Activated T-cell treated with anti-CD3 and anti-CD28 coated beads, Interleukin-2, amount 50 U/mL, for 4 hours (primary cell): ENCODE data around the gene ZFHX3. TPM values are rescaled to one million over a fixed set of nuclear protein-coding genes. Genes with fewer than 3 reads are reported as not detected.

Experiments
- ATAC-seq, 2 donors: fragments of 200-7000 bp; cut with Tn5 transposase; one replicate each; pipeline ENCODE4 v1.10.0; 2021
- DNase-seq: peaks from one replicate; pipeline ENCODE4 v3.0.0-alpha.2; 2020
- H3K27me3 Mint-ChIP-seq: one replicate; pipeline ENCODE4 v1.8.0; 2021; ENCODE audit warnings: low read depth, mixed read lengths
- H3K36me3 Mint-ChIP-seq: one replicate; pipeline ENCODE4 v1.8.0; 2022; ENCODE audit warnings: mixed read lengths; ENCODE audit not compliant: insufficient read depth
- H3K4me1 Mint-ChIP-seq: one replicate; pipeline ENCODE4 v1.8.0; 2021; ENCODE audit warnings: low read depth, mixed read lengths
- H3K4me3 Mint-ChIP-seq: one replicate; pipeline ENCODE4 v1.8.0; 2021; ENCODE audit warnings: mild to moderate bottlenecking, moderate library complexity, mixed read lengths
- H3K9me3 Mint-ChIP-seq: one replicate; pipeline ENCODE4 v1.8.0; 2021; ENCODE audit warnings: mixed read lengths
- total RNA-seq, 3 donors: library from RNA; stranded (reverse); gene quantifications; one replicate each; pipeline ENCODE4 v1.2.1, GENCODE V29; 2021

The ZFHX3 gene
- total RNA-seq, 3 donors from 2014 or later: 0.29 to 2.5 (median 0.86) TPM

- Mint-ChIP-seq H3K27me3 (no peaks in the 10 kb centered on the region), H3K9me3 (no peaks in the 10 kb centered on the region), H3K36me3 (no peaks in the 10 kb centered on the region), H3K4me1 (no peaks in the 10 kb centered on the region), H3K4me3 (no peak overlapping the region)
- no peak for DNase-seq
- ATAC-seq: no peak
Observed at GRCh38 chr16:72833482-72833881, 214.4 kb downstream of the ZFHX3 start.

- Mint-ChIP-seq H3K36me3 (no peaks in the 10 kb centered on the region), H3K27me3 (no peaks in the 10 kb centered on the region), H3K9me3 (no peaks in the 10 kb centered on the region), H3K4me1 (no peaks in the 10 kb centered on the region), H3K4me3 (no peak overlapping the region)
- ATAC-seq (peak; percentile 43 to 60), DNase-seq (peak; percentile 50)
Observed at GRCh38 chr16:72832621-72833248, 215.2 kb downstream of the ZFHX3 start.

- ATAC-seq (no peak), DNase-seq (no peak)
- Mint-ChIP-seq H3K4me3 (no peak overlapping the region), H3K9me3 (no peaks in the 10 kb centered on the region), H3K27me3 (no peaks in the 10 kb centered on the region), H3K4me1 (no peaks in the 10 kb centered on the region), H3K36me3 (no peaks in the 10 kb centered on the region)
Observed at GRCh38 chr16:72829846-72830775, 217.8 kb downstream of the ZFHX3 start.

GRCh38 chr16:72827866-72828265 lies 220.1 kb downstream of the ZFHX3 start:
- Mint-ChIP-seq H3K4me1 (no peaks in the 10 kb centered on the region), H3K36me3 (no peaks in the 10 kb centered on the region), H3K27me3 (no peaks in the 10 kb centered on the region), H3K9me3 (no peaks in the 10 kb centered on the region), H3K4me3 (no peak overlapping the region)
- ATAC-seq (no peak), DNase-seq (no peak)

- ATAC-seq: no peak
- DNase-seq: no peak
- no peaks in the 10 kb centered on the region for H3K27me3 Mint-ChIP-seq
- H3K9me3 Mint-ChIP-seq: no peaks in the 10 kb centered on the region
- no peaks in the 10 kb centered on the region for H3K36me3 Mint-ChIP-seq
- H3K4me1 Mint-ChIP-seq: no peaks in the 10 kb centered on the region
- no peak overlapping the region for H3K4me3 Mint-ChIP-seq
Observed at GRCh38 chr16:72825912-72826621, 221.9 kb downstream of the ZFHX3 start.

GRCh38 chr16:72824761-72825160 lies 223.2 kb downstream of the ZFHX3 start:
- DNase-seq: no peak
- Mint-ChIP-seq H3K27me3 (no peaks in the 10 kb centered on the region), H3K36me3 (no peaks in the 10 kb centered on the region), H3K4me1 (no peaks in the 10 kb centered on the region), H3K4me3 (no peak overlapping the region), H3K9me3 (no peaks in the 10 kb centered on the region)
- no peak for ATAC-seq

GRCh38 chr16:72824027-72824426 lies 223.9 kb downstream of the ZFHX3 start:
- Mint-ChIP-seq H3K9me3 (no peaks in the 10 kb centered on the region), H3K36me3 (no peaks in the 10 kb centered on the region), H3K27me3 (no peaks in the 10 kb centered on the region), H3K4me1 (no peaks in the 10 kb centered on the region), H3K4me3 (no peak overlapping the region)
- ATAC-seq: no peak
- no peak for DNase-seq

- no peaks in the 10 kb centered on the region for H3K9me3 Mint-ChIP-seq
- no peaks in the 10 kb centered on the region for H3K4me1 Mint-ChIP-seq
- H3K36me3 Mint-ChIP-seq: no peaks in the 10 kb centered on the region
- H3K27me3 Mint-ChIP-seq: no peaks in the 10 kb centered on the region
- DNase-seq (no peak), ATAC-seq (no peak)
- no peak overlapping the region for H3K4me3 Mint-ChIP-seq
Observed at GRCh38 chr16:72821185-72821950, 226.6 kb downstream of the ZFHX3 start.

GRCh38 chr16:72819345-72819744 lies 228.6 kb downstream of the ZFHX3 start:
- H3K4me3 Mint-ChIP-seq: no peak overlapping the region
- DNase-seq (no peak), ATAC-seq (no peak)
- no peaks in the 10 kb centered on the region for H3K9me3 Mint-ChIP-seq
- H3K4me1 Mint-ChIP-seq: no peaks in the 10 kb centered on the region
- no peaks in the 10 kb centered on the region for H3K27me3 Mint-ChIP-seq
- H3K36me3 Mint-ChIP-seq: no peaks in the 10 kb centered on the region

- ATAC-seq: no peak
- Mint-ChIP-seq H3K4me3 (no peak overlapping the region), H3K36me3 (no peaks in the 10 kb centered on the region), H3K27me3 (no peaks in the 10 kb centered on the region), H3K4me1 (no peaks in the 10 kb centered on the region), H3K9me3 (no peaks in the 10 kb centered on the region)
- no peak for DNase-seq
Observed at GRCh38 chr16:72818236-72818845, 229.6 kb downstream of the ZFHX3 start.

GRCh38 chr16:72815348-72816318 lies 232.3 kb downstream of the ZFHX3 start:
- ATAC-seq: no peak
- H3K4me3 Mint-ChIP-seq: no peak overlapping the region

GRCh38 chr16:72814226-72814625 lies 233.7 kb downstream of the ZFHX3 start:
- DNase-seq (no peak), ATAC-seq (no peak)
- Mint-ChIP-seq H3K9me3 (no peaks in the 10 kb centered on the region), H3K4me3 (no peak overlapping the region), H3K4me1 (no peaks in the 10 kb centered on the region), H3K36me3 (no peaks in the 10 kb centered on the region), H3K27me3 (no peaks in the 10 kb centered on the region)

More at GRCh38 chr16:72815348-72816318, 232.3 kb downstream of the ZFHX3 start:
- Mint-ChIP-seq H3K9me3 (no peaks in the 10 kb centered on the region), H3K36me3 (no peaks in the 10 kb centered on the region), H3K27me3 (no peaks in the 10 kb centered on the region), H3K4me1 (no peaks in the 10 kb centered on the region)
- DNase-seq: no peak

- H3K9me3 Mint-ChIP-seq: no peaks in the 10 kb centered on the region
- ATAC-seq (no peak), DNase-seq (no peak)
- H3K27me3 Mint-ChIP-seq: no peaks in the 10 kb centered on the region
- H3K36me3 Mint-ChIP-seq: no peaks in the 10 kb centered on the region
- no peak overlapping the region for H3K4me3 Mint-ChIP-seq
- H3K4me1 Mint-ChIP-seq: no peaks in the 10 kb centered on the region
Observed at GRCh38 chr16:72812672-72813071, 235.3 kb downstream of the ZFHX3 start.
